ENCODE data around the gene NFYA. TPM values are rescaled to one million over a fixed set of nuclear protein-coding genes. Genes with fewer than 3 reads are reported as not detected.

The NFYA gene
- total and polyA plus RNA-seq, 5 donors = 6.1 to 13.8 (median 11.5) TPM

DNA sequence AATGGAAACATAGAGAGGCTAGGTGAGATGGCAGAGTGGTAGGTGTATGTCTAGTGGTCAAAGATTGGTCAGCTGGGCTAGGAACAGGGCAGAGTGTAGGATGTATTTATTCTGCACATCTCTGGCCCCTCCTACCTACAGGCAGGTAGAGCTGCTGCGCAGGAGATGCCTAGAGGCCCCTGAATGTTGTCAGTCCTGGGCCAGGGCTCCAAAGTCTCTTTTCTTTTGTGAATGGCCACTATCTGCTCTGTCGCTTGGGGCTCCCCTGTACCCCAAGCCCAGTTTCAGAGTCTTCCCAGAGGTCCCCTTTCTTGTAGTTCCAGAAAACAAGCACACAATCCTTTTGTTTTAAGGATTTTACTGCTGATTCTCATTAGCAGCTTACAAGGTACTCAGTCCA, 25.5 kb upstream of the NFYA start:
- H3K27me3 ChIP-seq (ENCODE audit: control insufficient read depth, insufficient read depth) = no peaks in the 10 kb centered on the region
- intact Hi-C loops (cut with DNase I) = no loop called here
- 97% methylated on average over 2 of the region's 2 CpGs for WGBS
- H3K4me1 ChIP-seq (ENCODE audit: control insufficient read depth, insufficient read depth, low read length) = peaks cover 2% of the 10 kb centered on the region
- DNase-seq (no peak), ATAC-seq (no peak)
- no peak overlapping the region for H3K4me3 ChIP-seq (ENCODE audit: low read length)
- H3K27ac ChIP-seq (ENCODE audit: low read length) = no peak overlapping the region
- H3K9me3 ChIP-seq (ENCODE audit: control insufficient read depth, low read length) = no peaks in the 10 kb centered on the region

DNA sequence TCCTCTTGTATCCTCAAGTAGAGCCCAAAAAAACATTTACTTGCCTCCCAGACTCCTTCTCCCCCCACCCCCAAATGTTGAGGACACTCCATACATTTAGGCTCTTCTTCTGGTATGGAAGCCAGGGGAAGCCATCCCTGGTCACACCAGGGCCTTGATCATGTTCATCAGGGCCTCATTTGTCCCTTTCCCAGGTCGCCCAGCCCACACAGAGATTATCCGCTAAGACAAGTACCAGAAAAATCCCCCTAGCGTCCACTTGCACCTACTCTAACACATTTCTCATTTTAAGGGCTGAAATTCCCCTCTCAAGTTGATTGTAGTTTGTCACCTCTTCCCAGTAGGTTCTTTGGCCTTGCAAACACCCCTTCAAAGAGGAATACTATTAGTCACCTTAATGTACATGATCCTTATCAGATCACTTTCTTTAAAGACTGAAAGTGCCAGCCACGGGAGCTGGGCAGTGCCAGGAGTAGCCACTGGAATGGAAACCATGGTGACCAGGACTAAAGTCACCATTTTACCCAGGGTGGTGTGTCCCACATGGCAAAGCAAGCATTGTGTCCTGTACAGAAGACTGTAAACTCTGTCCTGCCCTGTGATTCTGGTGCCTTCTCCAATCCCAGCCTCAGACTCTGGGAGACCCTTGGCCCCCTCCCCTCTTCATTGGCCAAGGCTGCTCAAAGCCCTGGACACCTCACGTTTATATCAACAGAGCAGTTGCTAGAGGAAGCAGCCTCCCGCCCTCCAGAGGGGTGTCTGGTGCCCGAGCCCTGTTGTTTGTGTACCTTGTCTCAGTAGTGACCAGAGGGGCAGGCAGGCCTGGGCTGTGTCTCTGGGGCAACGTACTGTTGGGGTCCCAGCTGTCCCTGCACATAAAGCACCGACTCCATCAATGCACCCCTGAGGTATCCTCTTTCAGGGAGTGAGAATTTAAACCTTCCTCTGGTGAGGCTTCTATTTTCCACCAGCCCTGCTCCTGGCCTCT, 24.7 kb upstream of the NFYA start:
- no peak overlapping the region for H3K27ac ChIP-seq (ENCODE audit: low read length)
- H3K4me3 ChIP-seq (ENCODE audit: low read length) = no peak overlapping the region
- 65% methylated on average over 9 of the region's 9 CpGs for WGBS
- H3K27me3 ChIP-seq (ENCODE audit: control insufficient read depth, insufficient read depth) = no peaks in the 10 kb centered on the region
- no peak for DNase-seq
- intact Hi-C loops (cut with DNase I) = no loop called here
- no peak for ATAC-seq
- H3K9me3 ChIP-seq (ENCODE audit: control insufficient read depth, low read length) = no peaks in the 10 kb centered on the region
- H3K4me1 ChIP-seq (ENCODE audit: control insufficient read depth, insufficient read depth, low read length) = no peaks in the 10 kb centered on the region

DNA sequence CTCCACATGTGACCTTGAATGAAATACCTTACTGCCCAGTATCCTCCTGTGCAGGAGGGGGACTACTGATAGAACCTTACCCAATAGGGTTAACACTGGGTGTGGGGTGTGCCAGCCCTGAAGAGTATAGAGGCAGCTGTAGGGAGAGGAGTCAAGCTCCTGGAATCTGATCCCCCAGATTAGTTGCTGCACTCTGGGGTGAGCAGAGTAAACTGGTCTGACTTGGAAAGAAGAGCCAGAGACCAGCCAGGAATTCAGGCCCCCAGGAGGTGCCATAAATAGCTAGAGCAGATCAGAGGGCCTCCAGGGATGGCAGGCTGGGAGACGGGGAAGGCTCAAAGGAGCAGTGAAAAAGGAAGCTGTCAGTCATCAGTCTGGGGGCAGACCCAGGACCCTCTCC, 23.3 kb upstream of the NFYA start:
- 51% methylated on average over 1 of the region's 1 CpG for WGBS
- no peaks in the 10 kb centered on the region for H3K4me1 ChIP-seq (ENCODE audit: control insufficient read depth, insufficient read depth, low read length)
- peak overlapping the region; percentile 63 for H3K27ac ChIP-seq (ENCODE audit: low read length)
- H3K4me3 ChIP-seq (ENCODE audit: low read length) = no peak overlapping the region
- DNase-seq (no peak), ATAC-seq (no peak)
- H3K9me3 ChIP-seq (ENCODE audit: control insufficient read depth, low read length) = no peaks in the 10 kb centered on the region
- H3K27me3 ChIP-seq (ENCODE audit: control insufficient read depth, insufficient read depth) = no peaks in the 10 kb centered on the region
- intact Hi-C loops (cut with DNase I) = no loop called here

DNA sequence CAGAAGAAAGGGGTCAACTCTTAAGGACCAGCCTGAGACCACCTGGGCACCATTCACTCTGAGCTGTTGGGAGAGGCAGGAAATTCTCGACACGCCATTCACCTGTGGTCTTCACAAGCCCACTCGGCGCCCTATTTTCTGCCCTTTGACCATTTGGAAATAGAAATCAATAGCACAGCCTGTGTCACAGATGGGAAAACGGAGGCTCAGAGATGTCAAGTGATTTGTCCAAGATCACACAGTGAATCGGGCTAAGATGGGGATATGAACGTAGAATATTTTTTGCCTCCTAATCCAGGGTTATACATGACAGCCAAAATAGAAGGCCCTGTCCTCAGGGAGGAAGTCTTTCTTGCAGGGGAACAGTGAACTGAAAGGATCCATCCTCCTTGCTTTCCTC, 22.8 kb upstream of the NFYA start:
- Histone ChIP-seq H3K4me1 (ENCODE audit: control insufficient read depth, insufficient read depth, low read length) (no peaks in the 10 kb centered on the region), H3K9me3 (ENCODE audit: control insufficient read depth, low read length) (no peaks in the 10 kb centered on the region), H3K27ac (ENCODE audit: low read length) (peak overlapping the region; percentile 8), H3K27me3 (ENCODE audit: control insufficient read depth, insufficient read depth) (no peaks in the 10 kb centered on the region), H3K4me3 (ENCODE audit: low read length) (no peak overlapping the region)
- ATAC-seq (no peak), DNase-seq (no peak)
- intact Hi-C loops (cut with DNase I) = no loop called here
- 79% methylated on average over 7 of the region's 7 CpGs for WGBS

DNA sequence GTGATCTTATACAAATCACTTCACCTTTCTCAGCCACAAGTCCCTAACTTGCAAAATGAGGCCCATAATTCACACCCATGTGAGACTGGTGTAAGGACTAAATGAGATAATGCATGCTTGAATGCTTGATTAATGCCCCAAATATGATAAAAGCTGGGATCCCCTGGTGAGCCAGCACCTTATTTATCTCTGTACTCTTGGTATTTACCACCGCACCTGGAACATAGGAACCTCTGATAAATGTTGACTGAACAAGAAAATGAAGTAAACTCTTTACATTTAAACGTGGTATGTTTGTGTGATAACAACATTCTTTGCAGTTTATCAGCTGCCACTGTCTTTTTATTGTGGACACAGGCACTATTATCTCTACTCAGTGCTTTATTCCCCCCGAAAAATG, 22.2 kb upstream of the NFYA start:
- 54% methylated on average over 3 of the region's 3 CpGs for WGBS
- ATAC-seq = no peak
- no peaks in the 10 kb centered on the region for H3K27me3 ChIP-seq (ENCODE audit: control insufficient read depth, insufficient read depth)
- no peak for DNase-seq
- intact Hi-C loops (cut with DNase I) = no loop called here
- no peak overlapping the region for H3K4me3 ChIP-seq (ENCODE audit: low read length)
- H3K27ac ChIP-seq (ENCODE audit: low read length) = no peak overlapping the region
- H3K4me1 ChIP-seq (ENCODE audit: control insufficient read depth, insufficient read depth, low read length) = no peaks in the 10 kb centered on the region
- H3K9me3 ChIP-seq (ENCODE audit: control insufficient read depth, low read length) = no peaks in the 10 kb centered on the region

DNA sequence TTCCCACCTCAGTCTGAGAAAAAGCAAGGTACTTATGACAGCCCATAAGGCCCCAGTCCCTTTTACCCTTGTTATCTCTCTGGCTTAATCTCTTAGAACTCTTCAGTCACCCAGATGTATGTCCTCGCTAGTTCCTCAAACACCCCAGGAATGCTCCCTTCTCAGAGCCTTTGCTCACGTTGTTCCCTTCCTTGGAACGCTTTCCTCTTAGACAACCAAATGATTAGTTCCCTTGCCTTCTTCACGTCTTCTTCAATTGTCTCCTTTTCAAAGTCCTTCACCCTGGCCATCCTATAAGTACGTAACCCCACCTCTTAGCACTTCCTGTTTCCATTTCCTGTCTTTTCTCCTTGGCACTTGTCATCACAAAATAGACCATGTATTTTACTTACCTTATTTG, 20.9 kb upstream of the NFYA start:
- ATAC-seq (no peak), DNase-seq (no peak)
- no peak overlapping the region for H3K4me3 ChIP-seq (ENCODE audit: low read length)
- no peaks in the 10 kb centered on the region for H3K27me3 ChIP-seq (ENCODE audit: control insufficient read depth, insufficient read depth)
- intact Hi-C loops (cut with DNase I) = no loop called here
- H3K27ac ChIP-seq (ENCODE audit: low read length) = no peak overlapping the region
- no peaks in the 10 kb centered on the region for H3K9me3 ChIP-seq (ENCODE audit: control insufficient read depth, low read length)
- H3K4me1 ChIP-seq (ENCODE audit: control insufficient read depth, insufficient read depth, low read length) = peaks cover 3% of the 10 kb centered on the region
- WGBS = 50% methylated on average over 5 of the region's 5 CpGs

DNA sequence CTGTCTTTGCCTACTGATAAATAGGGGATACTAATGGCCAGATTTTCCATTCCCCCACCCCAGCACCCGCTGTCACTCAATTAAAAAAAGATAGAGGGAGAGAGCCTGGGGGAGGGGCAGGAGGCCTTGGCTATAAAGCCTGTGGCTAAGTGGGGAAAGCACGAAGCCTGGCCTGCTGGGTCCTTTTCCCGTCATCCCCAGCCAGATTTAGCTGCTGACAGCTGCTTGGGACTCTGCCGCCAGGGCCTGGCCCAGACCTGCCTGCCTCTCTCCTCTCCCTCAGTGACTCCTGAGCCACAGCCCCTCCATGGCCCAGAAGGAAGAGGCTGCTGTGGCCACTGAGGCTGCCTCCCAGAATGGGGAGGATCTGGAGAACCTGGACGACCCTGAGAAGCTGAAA, 19.7 kb upstream of the NFYA start, which contains the start of gene APOBEC2:
APOBEC2 (plus strand) TSS at position 162 of the 400 bp plus-strand sequence; CDS start at position 308, 146 bp downstream.
- Histone ChIP-seq H3K4me1 (ENCODE audit: control insufficient read depth, insufficient read depth, low read length) (peaks cover 7% of the 10 kb centered on the region), H3K4me3 (ENCODE audit: low read length) (peak within 1 kb of the TSS; percentile 36), H3K27ac (ENCODE audit: low read length) (peak within 1 kb of the TSS; percentile 81), H3K9me3 (ENCODE audit: control insufficient read depth, low read length) (no peaks in the 10 kb centered on the region), H3K27me3 (ENCODE audit: control insufficient read depth, insufficient read depth) (no peaks in the 10 kb centered on the region)
- WGBS = 41% methylated on average over 5 of the region's 5 CpGs
- intact Hi-C loops (cut with DNase I) = no loop called here
- ATAC-seq (peak; percentile 85 to 90), DNase-seq (peak; percentile 75 to 92 (median 90))

DNA sequence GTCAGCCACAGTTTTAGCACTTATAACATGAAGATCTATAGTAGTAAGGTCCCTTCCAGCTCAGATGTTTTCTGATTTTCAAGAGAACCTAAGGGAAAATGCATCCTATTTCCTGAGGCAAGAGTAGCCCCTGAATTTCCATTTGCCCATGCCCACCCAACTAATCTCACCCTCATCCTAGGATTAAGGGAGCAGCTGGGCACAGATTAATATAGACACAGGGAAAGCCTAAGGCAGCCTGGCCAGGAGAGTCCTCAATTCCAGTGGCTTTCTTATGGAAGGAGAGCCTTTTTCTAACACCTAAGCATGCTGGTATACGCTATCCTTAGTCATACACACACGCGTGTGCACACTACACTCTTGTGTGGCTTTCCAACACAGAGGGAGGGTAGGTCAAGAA, 18.3 kb upstream of the NFYA start:
- peak overlapping the region; percentile 55 for H3K27ac ChIP-seq (ENCODE audit: low read length)
- peaks cover 14% of the 10 kb centered on the region for H3K4me1 ChIP-seq (ENCODE audit: control insufficient read depth, insufficient read depth, low read length)
- intact Hi-C loops (cut with DNase I) = no loop called here
- peak overlapping the region; percentile 36 for H3K4me3 ChIP-seq (ENCODE audit: low read length)
- ATAC-seq = no peak
- H3K27me3 ChIP-seq (ENCODE audit: control insufficient read depth, insufficient read depth) = no peaks in the 10 kb centered on the region
- 72% methylated on average over 3 of the region's 3 CpGs for WGBS
- no peak for DNase-seq
- H3K9me3 ChIP-seq (ENCODE audit: control insufficient read depth, low read length) = no peaks in the 10 kb centered on the region

DNA sequence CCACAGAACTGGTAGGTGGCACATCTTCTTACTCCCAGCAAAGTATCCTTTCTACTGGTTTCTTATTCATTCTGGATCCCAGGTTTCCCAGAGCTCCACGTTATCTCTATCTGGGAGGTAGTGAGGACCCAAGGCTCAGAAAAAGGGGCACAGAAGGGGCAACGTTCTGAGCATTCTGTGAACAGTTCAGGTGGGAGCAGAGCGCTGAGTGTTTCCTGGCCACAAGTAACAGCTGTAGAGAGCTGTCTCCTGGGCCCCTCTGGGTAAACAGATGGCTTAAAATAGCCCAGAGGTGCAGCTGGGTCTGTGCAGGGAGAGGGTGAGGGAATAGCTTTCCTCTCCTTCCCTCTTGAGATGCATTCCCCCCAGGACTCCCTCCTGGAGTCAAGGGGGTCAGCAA, 17.6 kb upstream of the NFYA start:
- DNase-seq = peak in 1 of 3 donors; percentile 63

DNA sequence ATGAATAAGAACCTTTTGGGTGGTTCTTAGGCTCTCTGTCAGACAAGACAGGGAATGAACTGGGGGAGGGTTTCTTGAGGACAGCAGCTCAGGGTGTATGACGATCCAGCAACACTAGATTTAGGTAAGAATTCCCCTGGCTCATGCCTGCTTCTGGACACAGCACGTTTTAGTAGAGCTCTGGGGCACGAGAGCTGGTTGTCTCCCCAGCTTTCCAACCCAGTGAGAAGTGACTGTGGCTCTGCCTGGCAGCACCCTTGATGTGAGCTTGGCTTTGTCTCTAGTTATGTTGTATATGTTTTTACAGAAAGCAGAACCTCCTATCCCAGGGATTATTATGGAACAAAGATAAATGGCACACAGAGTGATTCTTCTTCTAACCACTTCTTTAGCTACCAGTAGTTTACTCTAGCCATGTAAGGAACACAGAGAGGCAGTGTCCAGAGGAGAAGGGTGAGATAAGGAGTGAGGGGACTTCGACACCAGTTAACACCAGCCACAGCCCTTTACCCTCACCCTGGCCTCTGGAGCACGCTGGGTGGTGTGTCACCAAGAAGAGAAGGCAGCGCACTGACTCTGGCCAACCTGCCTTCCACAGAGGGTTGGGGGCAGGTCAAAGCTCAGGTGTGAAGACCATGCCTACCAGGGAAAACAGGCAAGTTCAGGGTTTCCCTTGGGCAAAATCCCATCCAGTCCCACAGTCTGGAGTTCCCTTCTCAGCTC, 15.8 kb upstream of the NFYA start:
- WGBS = 65% methylated on average over 6 of the region's 6 CpGs
- Histone ChIP-seq H3K9me3 (ENCODE audit: control insufficient read depth, low read length) (no peaks in the 10 kb centered on the region), H3K4me1 (ENCODE audit: control insufficient read depth, insufficient read depth, low read length) (peaks cover 18% of the 10 kb centered on the region), H3K4me3 (ENCODE audit: low read length) (no peak overlapping the region), H3K27ac (ENCODE audit: low read length) (peak overlapping the region; percentile 71), H3K27me3 (ENCODE audit: control insufficient read depth, insufficient read depth) (no peaks in the 10 kb centered on the region)
- intact Hi-C loops (cut with DNase I) = no loop called here
- DNase-seq = no peak
- ATAC-seq = no peak

More for the DNA sequence above, 17.6 kb upstream of the NFYA start:
- intact Hi-C loops (cut with DNase I) = no loop called here
- peaks cover 14% of the 10 kb centered on the region for H3K4me1 ChIP-seq (ENCODE audit: control insufficient read depth, insufficient read depth, low read length)
- H3K27ac ChIP-seq (ENCODE audit: low read length) = peak overlapping the region; percentile 93
- peak; percentile 61 to 66 for ATAC-seq
- no peaks in the 10 kb centered on the region for H3K27me3 ChIP-seq (ENCODE audit: control insufficient read depth, insufficient read depth)
- H3K4me3 ChIP-seq (ENCODE audit: low read length) = peak overlapping the region; percentile 36
- WGBS = 47% methylated on average over 3 of the region's 3 CpGs
- H3K9me3 ChIP-seq (ENCODE audit: control insufficient read depth, low read length) = no peaks in the 10 kb centered on the region

DNA sequence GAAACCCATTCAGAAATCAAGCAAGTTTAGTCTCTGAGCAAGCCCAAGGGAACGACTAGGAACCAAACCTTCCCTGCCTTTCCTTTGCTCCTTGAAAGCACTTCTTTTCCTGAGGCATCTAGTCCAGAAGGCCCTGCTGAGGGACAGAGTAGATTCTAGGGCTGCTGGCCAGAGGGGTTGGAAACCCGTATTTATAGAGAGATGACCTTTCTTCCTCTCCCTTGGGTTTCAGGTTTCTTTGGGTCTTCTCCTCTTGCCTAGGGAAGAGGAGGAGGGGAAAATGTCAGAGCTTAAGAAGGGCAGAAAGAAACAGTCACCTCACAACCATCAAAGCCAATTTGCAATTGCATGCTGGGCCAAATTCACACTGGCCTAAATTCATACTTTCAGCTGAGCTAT, 14.0 kb upstream of the NFYA start:
- Histone ChIP-seq H3K9me3 (ENCODE audit: control insufficient read depth, low read length) (no peaks in the 10 kb centered on the region), H3K4me1 (ENCODE audit: control insufficient read depth, insufficient read depth, low read length) (peaks cover 18% of the 10 kb centered on the region), H3K27me3 (ENCODE audit: control insufficient read depth, insufficient read depth) (no peaks in the 10 kb centered on the region), H3K27ac (ENCODE audit: low read length) (peak overlapping the region; percentile 82), H3K4me3 (ENCODE audit: low read length) (no peak overlapping the region)
- no peak for ATAC-seq
- intact Hi-C loops (cut with DNase I) = no loop called here
- DNase-seq = no peak
- WGBS = 46% methylated on average over 2 of the region's 2 CpGs

Data from right cardiac atrium (tissue), 5 donors.